DMS153 (cell line): ENCODE measurements around the gene NAV1.
"Not testable (repeated sequence)": the region's sequence is repeated elsewhere in the genome, so short reads cannot be mapped to it uniquely, and the experiment has no call there.

Experiments
- DNase-seq: peaks from one replicate; lab custom pipeline; 2025; lab: John Stamatoyannopoulos, UW

Gene NAV1

GRCh38 chr1:201544710-201545109 lies 5.8 kb downstream of the NAV1 start:
- no peak for DNase-seq

GRCh38 chr1:201545851-201546492 lies 7.0 kb downstream of the NAV1 start:
- no peak for DNase-seq

GRCh38 chr1:201549522-201549921 lies 10.6 kb downstream of the NAV1 start:
- DNase-seq: not testable (repeated sequence)

- no peak for DNase-seq
Measured at GRCh38 chr1:201551096-201551495, 12.2 kb downstream of the NAV1 start.

- no peak for DNase-seq
Measured at GRCh38 chr1:201551877-201552731, 13.2 kb downstream of the NAV1 start.

- DNase-seq: no peak
Measured at GRCh38 chr1:201552941-201553351, 14.0 kb downstream of the NAV1 start.

GRCh38 chr1:201553496-201554189 lies 14.7 kb downstream of the NAV1 start:
- no peak for DNase-seq

- no peak for DNase-seq
Measured at GRCh38 chr1:201554190-201554600, 15.3 kb downstream of the NAV1 start.

GRCh38 chr1:201554789-201555592 lies 16.1 kb downstream of the NAV1 start:
- peak; percentile 54 for DNase-seq

GRCh38 chr1:201555593-201555945 lies 16.6 kb downstream of the NAV1 start:
- DNase-seq: no peak

- DNase-seq: no peak
Measured at GRCh38 chr1:201556841-201557571, 18.1 kb downstream of the NAV1 start.

GRCh38 chr1:201557572-201557958 lies 18.6 kb downstream of the NAV1 start:
- no peak for DNase-seq

- peak; percentile 76 for DNase-seq
Measured at GRCh38 chr1:201559679-201560162, 20.8 kb downstream of the NAV1 start.

- DNase-seq: no peak
Measured at GRCh38 chr1:201560328-201561194, 21.6 kb downstream of the NAV1 start.

- DNase-seq: no peak
Measured at GRCh38 chr1:201561195-201561564, 22.3 kb downstream of the NAV1 start.

GRCh38 chr1:201561601-201562000 lies 22.7 kb downstream of the NAV1 start:
- DNase-seq: no peak

- no peak for DNase-seq
Measured at GRCh38 chr1:201562257-201562656, 23.3 kb downstream of the NAV1 start.

GRCh38 chr1:201562659-201563405 lies 23.9 kb downstream of the NAV1 start:
- no peak for DNase-seq

- DNase-seq: no peak
Measured at GRCh38 chr1:201563406-201563780, 24.5 kb downstream of the NAV1 start.

- no peak for DNase-seq
Measured at GRCh38 chr1:201563941-201564340, 25.0 kb downstream of the NAV1 start.
